Trophoblast cell (in vitro differentiated cells and primary cell): ENCODE results near the gene ATXN2L.
"Not testable (repeated sequence)": the region's sequence is repeated elsewhere in the genome, so short reads cannot be mapped to it uniquely, and the experiment has no call there.

ENCODE experiments used
- DNase-seq, 2 donors: peaks; one replicate each; pipeline ENCODE4 v3.0.0-alpha.2; 2016
- H2AFZ ChIP-seq: 2 replicates; pipeline ENCODE4 v1.6.1; 2013; ENCODE audit warnings: low read length, moderate library complexity, mild to moderate bottlenecking; ENCODE audit not compliant: insufficient read depth, poor library complexity
- H2AK5ac ChIP-seq: 2 replicates; pipeline ENCODE4 v1.6.1; 2013; ENCODE audit warnings: mild to moderate bottlenecking, low read length
- H2BK120ac ChIP-seq: 2 replicates; pipeline ENCODE4 v1.6.1; 2013; ENCODE audit warnings: low read length, mild to moderate bottlenecking, moderate library complexity; ENCODE audit not compliant: insufficient read depth, poor library complexity
- H2BK12ac ChIP-seq: 2 replicates; pipeline ENCODE4 v1.6.1; 2013; ENCODE audit warnings: mild to moderate bottlenecking, low read length, moderate library complexity
- H2BK5ac ChIP-seq: 2 replicates; pipeline ENCODE4 v1.6.1; 2013; ENCODE audit warnings: low read length, low read depth, moderate library complexity, mild to moderate bottlenecking; ENCODE audit not compliant: poor library complexity
- H3K14ac ChIP-seq: 2 replicates; pipeline ENCODE4 v1.6.1; 2013; ENCODE audit warnings: mild to moderate bottlenecking, low read length
- H3K18ac ChIP-seq: 2 replicates; pipeline ENCODE4 v1.6.1; 2013; ENCODE audit warnings: mild to moderate bottlenecking, low read length
- H3K23ac ChIP-seq: 2 replicates; pipeline ENCODE4 v1.6.1; 2013; ENCODE audit warnings: low read length
- H3K27ac ChIP-seq: 2 replicates; pipeline ENCODE4 v1.5.1; 2013; ENCODE audit warnings: low read depth, mild to moderate bottlenecking, inconsistent platforms, low read length, moderate library complexity
- H3K27me3 ChIP-seq: 2 replicates; pipeline ENCODE4 v1.6.1; 2013; ENCODE audit warnings: inconsistent platforms, mild to moderate bottlenecking, low read length, moderate library complexity; ENCODE audit not compliant: insufficient read depth
- H3K36me3 ChIP-seq, 2 experiments: 1 replicate in 1 of 2; 2 replicates in 1 of 2; pipeline ENCODE4 v1.6.1; 2013; ENCODE audit warnings: low read length in 2 of 2, mild to moderate bottlenecking in 2 of 2, moderate library complexity in 1 of 2; ENCODE audit not compliant: insufficient read depth in 2 of 2, control insufficient read depth in 1 of 2
- H3K4ac ChIP-seq: 2 replicates; pipeline ENCODE4 v1.6.1; 2013; ENCODE audit warnings: low read depth, mild to moderate bottlenecking, low read length, moderate library complexity
- H3K4me1 ChIP-seq, 2 experiments: 1 replicate in 1 of 2; 2 replicates in 1 of 2; pipeline ENCODE4 v1.6.1; 2013; ENCODE audit warnings: low read length in 2 of 2, mild to moderate bottlenecking in 2 of 2, moderate library complexity in 1 of 2; ENCODE audit not compliant: insufficient read depth in 2 of 2, control insufficient read depth in 1 of 2
- H3K4me2 ChIP-seq: 2 replicates; pipeline ENCODE4 v1.6.1; 2013; ENCODE audit warnings: inconsistent platforms, mild to moderate bottlenecking, low read length, moderate library complexity
- H3K4me3 ChIP-seq: 2 replicates; pipeline ENCODE4 v1.5.1; 2013; ENCODE audit warnings: mild to moderate bottlenecking, low read depth, low read length, inconsistent platforms
- H3K79me1 ChIP-seq: one replicate; pipeline ENCODE4 v1.6.1; 2013; ENCODE audit warnings: low read length
- H3K79me2 ChIP-seq: 2 replicates; pipeline ENCODE4 v1.6.1; 2013; ENCODE audit warnings: low read length, mild to moderate bottlenecking; ENCODE audit not compliant: control insufficient read depth, insufficient read depth, poor library complexity
- H3K9ac ChIP-seq: 2 replicates; pipeline ENCODE4 v1.6.1; 2013; ENCODE audit warnings: mild to moderate bottlenecking, low read length
- H3K9me3 ChIP-seq: 2 replicates; pipeline ENCODE4 v1.6.1; 2013; ENCODE audit warnings: low read depth, mild to moderate bottlenecking, control low read depth, inconsistent platforms, low read length; ENCODE audit not compliant: insufficient read depth
- H4K12ac ChIP-seq: 2 replicates; pipeline ENCODE4 v1.6.1; 2013; ENCODE audit warnings: low read depth, mild to moderate bottlenecking, low read length, moderate library complexity
- H4K8ac ChIP-seq: 2 replicates; pipeline ENCODE4 v1.6.1; 2013; ENCODE audit warnings: low read depth, mild to moderate bottlenecking, low read length, moderate library complexity
- H4K91ac ChIP-seq: one replicate; pipeline ENCODE4 v1.6.1; 2013; ENCODE audit warnings: low read depth, mild to moderate bottlenecking, low read length, moderate library complexity
- WGBS: extraction: QIAGEN DNeasy Blood & Tissue Kit; methylation state at CpG from one replicate; pipeline ENCODE4 v1.1.7; 2013; ENCODE audit warnings: missing lambda C conversion rate; ENCODE audit not compliant: insufficient read length, insufficient coverage; ENCODE audit errors: extremely low coverage; 5-methylcytosine and 5-hydroxymethylcytosine counted together

ATXN2L gene

DNA sequence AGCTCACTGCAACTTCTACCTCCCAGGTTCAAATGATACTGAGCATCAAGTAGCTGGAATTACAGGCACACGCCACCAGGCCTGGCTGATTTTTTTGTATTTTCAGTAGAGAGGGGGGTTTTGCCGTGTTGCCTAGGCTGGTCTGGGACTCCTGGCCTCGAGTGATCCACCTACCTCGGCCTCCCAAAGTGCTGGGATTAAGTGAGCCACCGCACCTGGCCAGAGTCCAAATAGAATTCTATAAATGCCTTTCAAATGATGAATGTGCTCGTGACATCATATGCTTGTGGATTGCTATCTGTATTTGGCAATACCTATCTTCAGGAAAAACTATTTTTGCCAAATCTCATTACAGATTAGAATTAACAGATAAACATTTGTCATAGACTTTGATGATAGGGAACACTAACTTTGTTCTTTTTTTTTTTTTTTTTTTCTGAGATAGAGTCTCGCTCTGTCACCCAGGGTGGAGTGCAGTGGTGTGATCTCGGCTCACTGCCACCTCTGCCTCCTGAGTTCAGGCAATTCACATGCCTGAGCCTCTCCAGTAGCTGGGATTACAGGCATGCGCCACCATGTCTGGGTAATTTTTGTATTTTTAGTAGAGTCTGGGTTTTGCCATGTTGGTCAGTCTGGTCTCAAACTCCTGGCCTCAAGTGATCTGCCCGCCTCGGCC, 15.2 kb upstream of the ATXN2L start:
- not testable (repeated sequence) for H4K8ac ChIP-seq, H4K91ac ChIP-seq, H3K4me1 ChIP-seq, H2AK5ac ChIP-seq, H3K4me3 ChIP-seq, H3K9me3 ChIP-seq, H3K36me3 ChIP-seq, H3K9ac ChIP-seq, H2BK120ac ChIP-seq, DNase-seq, H3K14ac ChIP-seq, H3K4ac ChIP-seq, H2BK5ac ChIP-seq, H3K27me3 ChIP-seq, H4K12ac ChIP-seq, H2AFZ ChIP-seq, H3K4me2 ChIP-seq, H2BK12ac ChIP-seq, H3K18ac ChIP-seq, H3K79me1 ChIP-seq, H3K27ac ChIP-seq, H3K79me2 ChIP-seq, H3K23ac ChIP-seq
- WGBS = no CpG with 5 or more reads among the region's 11 CpGs

DNA sequence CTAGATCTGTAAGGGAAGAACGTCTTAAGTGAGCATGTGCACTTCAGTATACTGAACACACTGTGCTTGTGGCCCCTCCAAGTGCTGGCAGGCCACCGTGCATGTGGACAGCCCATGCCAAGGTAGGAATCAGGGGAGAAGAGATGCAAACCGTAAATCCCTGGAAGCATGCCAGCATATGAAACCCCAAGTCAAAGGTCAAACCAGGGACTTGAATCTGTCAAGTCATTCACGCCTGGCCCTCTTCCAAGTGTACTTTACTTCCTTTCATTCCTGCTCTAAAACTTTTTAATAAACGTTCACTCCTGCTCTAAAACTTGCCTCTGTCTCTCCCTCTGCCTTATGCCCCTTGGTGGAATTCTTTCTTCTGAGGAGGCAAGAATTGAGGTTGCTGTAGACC, 2.8 kb upstream of the ATXN2L start:
- Histone ChIP-seq H3K23ac (no peak overlapping the region), H3K18ac (no peak overlapping the region), H2BK12ac (no peak overlapping the region), H3K9me3 (no peaks in the 10 kb centered on the region), H3K27me3 (no peaks in the 10 kb centered on the region), H3K4ac (no peak overlapping the region), H4K8ac (no peak overlapping the region), H3K14ac (no peak overlapping the region), H3K79me1 (peaks cover 18% of the 10 kb centered on the region), H2BK120ac (no peak overlapping the region), H2AK5ac (no peak overlapping the region), H3K9ac (no peak overlapping the region), H3K4me1 (peaks cover 2% of the 10 kb centered on the region in 2 experiments), H3K36me3 (peaks cover 0 to 3% of the 10 kb centered on the region in 2 experiments), H3K4me3 (no peak overlapping the region), H4K91ac (no peak overlapping the region), H4K12ac (no peak overlapping the region), H3K79me2 (peaks cover 15% of the 10 kb centered on the region), H3K27ac (no peak overlapping the region), H3K4me2 (no peak overlapping the region), H2AFZ (no peak overlapping the region), H2BK5ac (no peak overlapping the region)
- WGBS = no CpG with 5 or more reads among the region's 5 CpGs
- DNase-seq = no peak

GRCh38 chr16:28820546-28820945, 2.3 kb upstream of the ATXN2L start:
- H2BK5ac ChIP-seq, H4K12ac ChIP-seq: not testable (repeated sequence)
- no CpG with 5 or more reads among the region's 13 CpGs for WGBS

GRCh38 chr16:28821874-28822519, 802 bp upstream of the ATXN2L start:
- Histone ChIP-seq H3K4me3 (peak overlapping the region; percentile 99), H4K12ac (peak overlapping the region; percentile 75), H3K4me2 (peak overlapping the region; percentile 81), H3K18ac (peak overlapping the region; percentile 56), H3K27me3 (no peaks in the 10 kb centered on the region), H3K9ac (peak overlapping the region; percentile 96), H3K9me3 (no peaks in the 10 kb centered on the region), H3K4ac (peak overlapping the region; percentile 19), H4K8ac (peak overlapping the region; percentile 84), H3K4me1 (peaks cover 2 to 4% of the 10 kb centered on the region in 2 experiments), H3K36me3 (peaks cover 10 to 20% of the 10 kb centered on the region in 2 experiments), H2BK120ac (no peak overlapping the region), H3K27ac (peak overlapping the region; percentile 96), H3K14ac (peak overlapping the region; percentile 73), H3K79me1 (peaks cover 18% of the 10 kb centered on the region), H2AFZ (peak overlapping the region; percentile 59), H2BK12ac (no peak overlapping the region), H4K91ac (peak overlapping the region; percentile 22), H3K23ac (no peak overlapping the region), H2BK5ac (no peak overlapping the region), H2AK5ac (no peak overlapping the region), H3K79me2 (peaks cover 17% of the 10 kb centered on the region)
- peak in 1 of 2 donors; percentile 5 for DNase-seq
- WGBS = no CpG with 5 or more reads among the region's 13 CpGs

More at GRCh38 chr16:28820546-28820945, 2.3 kb upstream of the ATXN2L start:
- not testable (repeated sequence) for H3K27ac ChIP-seq, H2AFZ ChIP-seq, H2AK5ac ChIP-seq, H3K4me1 ChIP-seq, H3K23ac ChIP-seq, DNase-seq, H4K8ac ChIP-seq, H3K27me3 ChIP-seq, H2BK120ac ChIP-seq, H3K9ac ChIP-seq, H3K4me3 ChIP-seq, H3K9me3 ChIP-seq, H3K14ac ChIP-seq, H3K18ac ChIP-seq, H3K36me3 ChIP-seq, H3K4ac ChIP-seq, H2BK12ac ChIP-seq, H3K4me2 ChIP-seq
- H4K91ac ChIP-seq = peak overlapping the region; percentile 7
- H3K79me1 ChIP-seq = peaks cover 18% of the 10 kb centered on the region
- H3K79me2 ChIP-seq = peaks cover 15% of the 10 kb centered on the region
